Stimulated activated naive CD4-positive, alpha-beta T cell (primary cell): ENCODE results near the gene PCSK5.
"Not testable (repeated sequence)": the region's sequence is repeated elsewhere in the genome, so short reads cannot be mapped to it uniquely, and the experiment has no call there.

Experiments
- DNase-seq, 6 experiments: peaks; one replicate each; lab custom pipeline; 2025; lab: John Stamatoyannopoulos, UW

Gene PCSK5

GRCh38 chr9:76007935-76008334 is 117.5 kb downstream of the PCSK5 start:
- DNase-seq = peak in 1 of 6 experiments; percentile 6

- DNase-seq = no peak
Observed at GRCh38 chr9:76013809-76014208, 123.3 kb downstream of the PCSK5 start.

- DNase-seq = peak in 3 of 6 experiments; percentile 4 to 24 (median 10)
Observed at GRCh38 chr9:76018235-76018634, 127.8 kb downstream of the PCSK5 start.

- peak in 2 of 6 experiments; percentile 28 to 33 for DNase-seq
Observed at GRCh38 chr9:76018761-76019160, 128.3 kb downstream of the PCSK5 start.

GRCh38 chr9:76020652-76021051 is 130.2 kb downstream of the PCSK5 start:
- DNase-seq = peak in 2 of 6 experiments; percentile 3 to 5

GRCh38 chr9:76022317-76022716 is 131.8 kb downstream of the PCSK5 start:
- no peak for DNase-seq

- peak; percentile 6 to 85 (median 60) for DNase-seq
Observed at GRCh38 chr9:76023715-76024195, 133.3 kb downstream of the PCSK5 start.

- DNase-seq = no peak
Observed at GRCh38 chr9:76025286-76025685, 134.8 kb downstream of the PCSK5 start.

GRCh38 chr9:76026796-76027195 is 136.3 kb downstream of the PCSK5 start:
- no peak for DNase-seq

GRCh38 chr9:76027416-76027815 is 136.9 kb downstream of the PCSK5 start:
- DNase-seq = peak; percentile 4 to 71 (median 42)

- DNase-seq = no peak
Observed at GRCh38 chr9:76027861-76028260, 137.4 kb downstream of the PCSK5 start.

GRCh38 chr9:76032038-76032796 is 141.7 kb downstream of the PCSK5 start:
- DNase-seq = no peak

GRCh38 chr9:76032797-76033373 is 142.4 kb downstream of the PCSK5 start:
- peak in 3 of 6 experiments; percentile 11 to 25 (median 25) for DNase-seq

- no peak for DNase-seq
Observed at GRCh38 chr9:76034049-76034448, 143.6 kb downstream of the PCSK5 start.

GRCh38 chr9:76036762-76037161 is 146.3 kb downstream of the PCSK5 start:
- no peak for DNase-seq

- no peak for DNase-seq
Observed at GRCh38 chr9:76037587-76038225, 147.2 kb downstream of the PCSK5 start.

- DNase-seq = no peak
Observed at GRCh38 chr9:76038431-76038830, 148.0 kb downstream of the PCSK5 start.

- no peak for DNase-seq
Observed at GRCh38 chr9:76044266-76044819, 153.9 kb downstream of the PCSK5 start.

GRCh38 chr9:76045221-76045620 is 154.7 kb downstream of the PCSK5 start:
- DNase-seq = no peak

GRCh38 chr9:76049341-76049740 is 158.9 kb downstream of the PCSK5 start:
- no peak for DNase-seq

- DNase-seq = no peak
Observed at GRCh38 chr9:76067696-76068095, 177.2 kb downstream of the PCSK5 start.

GRCh38 chr9:76077537-76077936 is 187.1 kb downstream of the PCSK5 start:
- no peak for DNase-seq

- DNase-seq = not testable (repeated sequence)
Observed at GRCh38 chr9:76081281-76081680, 190.8 kb downstream of the PCSK5 start.
